H9 (cell line): ENCODE results near the gene TIMM10. TPM values are rescaled to one million over a fixed set of nuclear protein-coding genes. Genes with fewer than 3 reads are reported as not detected.

Experiments used
- DNase-seq: peaks from one replicate; pipeline ENCODE4 v3.0.0-alpha.2; 2017
- H2AFZ ChIP-seq: one replicate; pipeline ENCODE4 v1.6.1; 2013; ENCODE audit warnings: mild to moderate bottlenecking, low read length, control low read depth, moderate library complexity
- H2AK5ac ChIP-seq: 2 replicates; pipeline ENCODE4 v1.6.1; 2013; ENCODE audit warnings: low read length, control low read depth, mixed read lengths; ENCODE audit not compliant: insufficient read length
- H2BK120ac ChIP-seq: one replicate; pipeline ENCODE4 v1.6.1; 2013; ENCODE audit warnings: low read depth, mild to moderate bottlenecking, low read length, control low read depth, inconsistent platforms; ENCODE audit not compliant: poor library complexity, severe bottlenecking
- H2BK12ac ChIP-seq: 2 replicates; pipeline ENCODE4 v1.6.1; 2013; ENCODE audit warnings: low read length, control low read depth, mixed read lengths, low read depth; ENCODE audit not compliant: insufficient read length
- H2BK15ac ChIP-seq: 2 replicates; pipeline ENCODE4 v1.6.1; 2013; ENCODE audit warnings: low read depth, low read length, control low read depth
- H2BK20ac ChIP-seq: one replicate; pipeline ENCODE4 v1.6.1; 2013; ENCODE audit warnings: low read depth, mild to moderate bottlenecking, low read length, control low read depth, inconsistent platforms; ENCODE audit not compliant: poor library complexity, severe bottlenecking
- H2BK5ac ChIP-seq: 2 replicates; pipeline ENCODE4 v1.6.1; 2013; ENCODE audit warnings: low read length, control low read depth, mixed read lengths; ENCODE audit not compliant: insufficient read length
- H3K14ac ChIP-seq: 2 replicates; pipeline ENCODE4 v1.6.1; 2013; ENCODE audit warnings: low read length, control low read depth; ENCODE audit not compliant: insufficient read depth
- H3K18ac ChIP-seq: 2 replicates; pipeline ENCODE4 v1.6.1; 2013; ENCODE audit warnings: low read depth, mild to moderate bottlenecking, mixed read lengths, low read length, control low read depth; ENCODE audit not compliant: insufficient read length
- H3K23ac ChIP-seq: 2 replicates; pipeline ENCODE4 v1.6.1; 2013; ENCODE audit warnings: low read length, control low read depth, mixed read lengths, low read depth; ENCODE audit not compliant: insufficient read length
- H3K23me2 ChIP-seq: 2 replicates; pipeline ENCODE4 v1.6.1; 2013; ENCODE audit warnings: low read depth, mild to moderate bottlenecking, mixed read lengths, low read length, control low read depth; ENCODE audit not compliant: insufficient read length, poor library complexity, severe bottlenecking
- H3K27ac ChIP-seq: 2 replicates; pipeline ENCODE4 v1.5.1; 2013; ENCODE audit warnings: low read length, control low read depth, mixed read lengths, low read depth; ENCODE audit not compliant: insufficient read length
- H3K27me3 ChIP-seq: 2 replicates; pipeline ENCODE4 v1.6.1; 2013; ENCODE audit warnings: low read length, control low read depth, inconsistent platforms; ENCODE audit not compliant: insufficient read depth
- H3K4ac ChIP-seq: 2 replicates; pipeline ENCODE4 v1.6.1; 2013; ENCODE audit warnings: low read depth, mild to moderate bottlenecking, control low read depth, inconsistent platforms, low read length, moderate library complexity
- H3K4me1 ChIP-seq: 2 replicates; pipeline ENCODE4 v1.6.1; 2013; ENCODE audit warnings: low read length, control low read depth, inconsistent platforms; ENCODE audit not compliant: insufficient read depth
- H3K4me2 ChIP-seq: 2 replicates; pipeline ENCODE4 v1.6.1; 2013; ENCODE audit warnings: low read length, control low read depth, mixed read lengths; ENCODE audit not compliant: insufficient read length, insufficient read depth
- H3K56ac ChIP-seq: 2 replicates; pipeline ENCODE4 v1.6.1; 2013; ENCODE audit warnings: low read depth, mild to moderate bottlenecking, mixed read lengths, low read length, control low read depth; ENCODE audit not compliant: insufficient read length
- H3K79me1 ChIP-seq: 2 replicates; pipeline ENCODE4 v1.6.1; 2013; ENCODE audit warnings: low read depth, mild to moderate bottlenecking, moderate library complexity, low read length, control low read depth, inconsistent platforms; ENCODE audit not compliant: insufficient read depth, poor library complexity, severe bottlenecking
- H3K79me2 ChIP-seq: 2 replicates; pipeline ENCODE4 v1.6.1; 2013; ENCODE audit warnings: low read length, control low read depth, inconsistent platforms; ENCODE audit not compliant: insufficient read depth
- H3K9ac ChIP-seq: 2 replicates; pipeline ENCODE4 v1.6.1; 2013; ENCODE audit warnings: low read length, control low read depth, mixed read lengths; ENCODE audit not compliant: insufficient read length; ENCODE audit errors: extremely low read depth
- H3K9me3 ChIP-seq: one replicate; pipeline ENCODE4 v1.6.1; 2013; ENCODE audit warnings: low read depth, low read length, inconsistent platforms; ENCODE audit not compliant: control insufficient read depth
- H3T11ph ChIP-seq: one replicate; pipeline ENCODE4 v1.6.1; 2013; ENCODE audit warnings: mild to moderate bottlenecking, low read length, control low read depth, inconsistent platforms
- H4K20me1 ChIP-seq: one replicate; pipeline ENCODE4 v1.6.1; 2013; ENCODE audit not compliant: control insufficient read depth, insufficient read length, insufficient read depth
- H4K5ac ChIP-seq: 2 replicates; pipeline ENCODE4 v1.6.1; 2013; ENCODE audit warnings: low read depth, mild to moderate bottlenecking, mixed read lengths, low read length, control low read depth; ENCODE audit not compliant: insufficient read length
- H4K8ac ChIP-seq: replicated peaks from 2 replicates; pipeline ENCODE4 v1.6.1; 2013; ENCODE audit warnings: low read length, control low read depth, mixed read lengths, low read depth; ENCODE audit not compliant: insufficient read length
- H4K91ac ChIP-seq: 2 replicates; pipeline ENCODE4 v1.6.1; 2013; ENCODE audit warnings: low read depth, mild to moderate bottlenecking, moderate library complexity, mixed read lengths, low read length, control low read depth; ENCODE audit not compliant: insufficient read length
- H3K27ac Mint-ChIP-seq, 3 experiments: 2 replicates in 2 of 3; 3 replicates in 1 of 3; pipeline ENCODE4 v1.8.0; 2020 to 2021; ENCODE audit warnings: mixed read lengths in 3 of 3, mild to moderate bottlenecking in 1 of 3, moderate library complexity in 1 of 3
- H3K27me3 Mint-ChIP-seq: 2 replicates; pipeline ENCODE4 v1.8.0; 2021; ENCODE audit warnings: low read depth, mild to moderate bottlenecking, moderate library complexity, mixed read lengths
- H3K36me3 Mint-ChIP-seq, 3 experiments: 2 replicates in 2 of 3; 3 replicates in 1 of 3; pipeline ENCODE4 v1.8.0; 2020 to 2021; ENCODE audit warnings: low read depth in 3 of 3, mixed read lengths in 3 of 3; ENCODE audit not compliant: insufficient read depth in 1 of 3
- H3K4me1 Mint-ChIP-seq, 2 experiments: 2 replicates each; pipeline ENCODE4 v1.8.0; 2020; ENCODE audit warnings: mixed read lengths in 2 of 2
- H3K4me3 Mint-ChIP-seq, 2 experiments: 2 replicates in 1 of 2; 3 replicates in 1 of 2; pipeline ENCODE4 v1.8.0; 2020 to 2021; ENCODE audit warnings: mild to moderate bottlenecking in 2 of 2, mixed read lengths in 2 of 2, moderate library complexity in 1 of 2
- H3K9me3 Mint-ChIP-seq, 2 experiments: 2 replicates in 1 of 2; 3 replicates in 1 of 2; pipeline ENCODE4 v1.8.0; 2020; ENCODE audit warnings: mild to moderate bottlenecking in 2 of 2, mixed read lengths in 2 of 2, moderate library complexity in 1 of 2
- CTCF ChIP-seq: fragments of 200-600 bp; sonication (generic); conservative IDR thresholded peaks from 3 replicates; pipeline ENCODE4 v1.8.0; 2021; ENCODE audit warnings: antibody characterized with exemption, mild to moderate bottlenecking
- WGBS: extraction: QIAGEN DNeasy Blood & Tissue Kit; methylation state at CpG from one replicate; pipeline ENCODE4 v1.1.7; 2013; ENCODE audit warnings: missing lambda C conversion rate, low lambda C conversion rate, mixed read lengths; ENCODE audit not compliant: insufficient read length; ENCODE audit errors: extremely low coverage; 5-methylcytosine and 5-hydroxymethylcytosine counted together
- total RNA-seq: library from RNA; stranded (reverse); gene quantifications from 2 replicates; pipeline ENCODE4 v1.2.1, GENCODE V29; 2021

The TIMM10 gene
- total RNA-seq, 1 experiment from 2014 or later, result 130 TPM

DNA sequence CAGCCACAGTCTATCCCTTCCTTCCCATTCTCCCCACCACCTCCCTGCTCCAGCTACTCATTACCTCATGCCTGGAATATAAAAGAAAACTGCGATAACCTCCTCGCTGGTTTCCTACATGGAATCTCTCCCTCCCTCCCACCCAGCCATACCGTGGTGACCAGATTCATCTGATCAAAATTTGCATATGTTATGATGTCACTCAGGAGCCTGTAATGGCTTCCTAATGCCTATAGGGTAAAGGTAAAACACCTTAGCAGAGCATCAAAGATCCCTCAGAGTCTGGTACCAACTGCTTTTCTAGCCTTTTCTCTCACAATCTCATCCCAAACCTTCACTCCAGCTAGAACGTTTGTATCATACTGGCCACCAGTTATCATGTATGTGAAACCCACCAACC lies 50.6 kb downstream of the TIMM10 start:
- WGBS, result no CpG with 5 or more reads among the region's 4 CpGs
- H3K18ac ChIP-seq, result no peak overlapping the region
- no peak for DNase-seq

More for the DNA sequence above, 50.6 kb downstream of the TIMM10 start:
- no peak overlapping the region for H3K9ac ChIP-seq
- Mint-ChIP-seq H3K36me3 (peaks cover 0 to 5% (median 4%) of the 10 kb centered on the region in 3 experiments; a peak in 4 of 7 replicates), H3K9me3 (no peaks in the 10 kb centered on the region; a peak in 2 of 5 replicates), H3K4me3 (no peak overlapping the region; a peak in 1 of 5 replicates), H3K4me1 (peaks cover 23 to 57% of the 10 kb centered on the region in 2 experiments), H3K27ac (peak overlapping the region in 1 of 3 experiments; percentile 8; a peak in 2 of 7 replicates), H3K27me3 (peaks cover 93% of the 10 kb centered on the region)
- H2BK20ac ChIP-seq, result no peak overlapping the region
- no peak overlapping the region for H2AFZ ChIP-seq
- H3T11ph ChIP-seq, result no peak overlapping the region
- no peak overlapping the region for H3K56ac ChIP-seq
- no peak overlapping the region for H2BK15ac ChIP-seq
- H3K27me3 ChIP-seq, result peaks cover 6% of the 10 kb centered on the region; the same call in 1 of the 2 replicates
- no peak overlapping the region for H2BK5ac ChIP-seq
- no peak overlapping the region for H3K23ac ChIP-seq
- no peak overlapping the region for H4K5ac ChIP-seq
- peaks cover 21% of the 10 kb centered on the region for H3K23me2 ChIP-seq
- H3K9me3 ChIP-seq, result no peaks in the 10 kb centered on the region
- no peak overlapping the region for H4K91ac ChIP-seq
- no peak overlapping the region for H3K4me2 ChIP-seq
- no peak overlapping the region for H3K27ac ChIP-seq
- no peak overlapping the region for H3K4ac ChIP-seq
- no peaks in the 10 kb centered on the region for H3K79me2 ChIP-seq
- no peak overlapping the region for H2BK12ac ChIP-seq
- H3K79me1 ChIP-seq, result no peaks in the 10 kb centered on the region
- TF ChIP-seq CTCF, result no peak
- 0 out of 2 replicates have a peak, but pooled peaks cover 2% of the 10 kb centered on the region for H3K4me1 ChIP-seq
- no peak overlapping the region for H3K14ac ChIP-seq
- no peak overlapping the region for H2BK120ac ChIP-seq
- no peaks in the 10 kb centered on the region for H4K20me1 ChIP-seq
- no peak overlapping the region for H4K8ac ChIP-seq
- H2AK5ac ChIP-seq, result no peak overlapping the region
